Endothelial cell of umbilical vein (primary cell): ENCODE results near the gene IL13RA1. TPM values are rescaled to one million over a fixed set of nuclear protein-coding genes. Genes with fewer than 3 reads are reported as not detected.

Experiments
- BruUV-seq: library from RNA; stranded (reverse); fragments of 400-500 nt; replicated peaks from 2 replicates; lab custom pipeline; 2021; lab: Mats Ljungman, UMichigan
- CTCF ChIA-PET: fragments of 300-600, 350-600 bp; sonication (Branson Sonifier 250); formaldehyde crosslinking; loops from one replicate; lab custom pipeline; 2021; ENCODE audit warnings: antibody characterized with exemption, inconsistent platforms; lab: Charles Lee
- POLR2A ChIA-PET: fragments of 300-600, 350-600 bp; sonication (Branson Sonifier 250); formaldehyde crosslinking; loops from one replicate; lab custom pipeline; 2021; ENCODE audit warnings: antibody characterized with exemption, inconsistent platforms; lab: Charles Lee
- DNase-seq: peaks from one replicate; pipeline ENCODE4 v3.0.0-alpha.2; 2011; ENCODE audit warnings: low read depth, low spot score
- FAIRE-seq: peaks from 2 replicates; lab custom pipeline; 2011; peaks lifted over from hg19 to GRCh38; lab: Jason Lieb, UNC
- H2AFZ ChIP-seq: 2 replicates; pipeline ENCODE4 v1.6.0; 2012; ENCODE audit warnings: low read depth, low read length, control low read depth, inconsistent platforms
- H3K27ac ChIP-seq: 2 replicates; pipeline ENCODE4 v1.5.1; 2011; ENCODE audit warnings: low read depth, mild to moderate bottlenecking, control low read depth, low read length, moderate library complexity; ENCODE audit not compliant: insufficient read depth
- H3K27me3 ChIP-seq, 2 experiments: 2 replicates each; pipeline versions ENCODE4 v1.6.0 to v1.6.1; 2011; ENCODE audit warnings: low read length in 2 of 2, mixed read lengths in 1 of 2; ENCODE audit not compliant: control insufficient read depth in 2 of 2, insufficient read depth in 2 of 2
- H3K36me3 ChIP-seq, 2 experiments: 2 replicates in 1 of 2; 3 replicates in 1 of 2; pipeline ENCODE4 v1.5.1; 2011; ENCODE audit warnings: low read length in 2 of 2, mild to moderate bottlenecking in 1 of 2, moderate library complexity in 1 of 2; ENCODE audit not compliant: control insufficient read depth in 2 of 2, insufficient read depth in 2 of 2; ENCODE audit errors: extremely low read depth in 1 of 2
- H3K4me1 ChIP-seq: 3 replicates; pipeline ENCODE4 v1.5.1; 2011; ENCODE audit warnings: mild to moderate bottlenecking, low read length; ENCODE audit not compliant: control insufficient read depth, insufficient read depth; ENCODE audit errors: extremely low read depth
- H3K4me2 ChIP-seq: 2 replicates; pipeline ENCODE4 v1.6.1; 2011; ENCODE audit warnings: low read length, control low read depth, mixed read lengths; ENCODE audit not compliant: insufficient read depth
- H3K4me3 ChIP-seq, 3 experiments: fragments of 200-600 bp in 1 of 3; sonication (generic), shearing (Covaris generic) in 1 of 3; replicated peaks in 1 of 3; 2 replicates each; pipeline ENCODE4 v1.5.1; 2011 to 2016; ENCODE audit warnings: control low read depth in 3 of 3, low read length in 3 of 3, mild to moderate bottlenecking in 2 of 3, inconsistent platforms in 1 of 3, low read depth in 1 of 3, moderate library complexity in 1 of 3; ENCODE audit not compliant: insufficient read depth in 1 of 3
- H3K79me2 ChIP-seq: 2 replicates; pipeline ENCODE4 v1.6.0; 2012; ENCODE audit warnings: low read length, inconsistent platforms; ENCODE audit not compliant: control insufficient read depth, insufficient read depth
- H3K9ac ChIP-seq: replicated peaks from 2 replicates; pipeline ENCODE3; 2011; ENCODE audit warnings: low read length, control low read depth; ENCODE audit not compliant: insufficient read depth; ENCODE audit errors: extremely low read depth
- H3K9me1 ChIP-seq: replicated peaks from 3 replicates; pipeline ENCODE4 v1.6.0; 2011; ENCODE audit warnings: mild to moderate bottlenecking, low read length; ENCODE audit not compliant: control insufficient read depth, insufficient read depth; ENCODE audit errors: extremely low read depth
- H3K9me3 ChIP-seq: replicated peaks from 2 replicates; pipeline ENCODE4 v1.5.1; 2012; ENCODE audit warnings: low read length, inconsistent platforms; ENCODE audit not compliant: control insufficient read depth, insufficient read depth
- H4K20me1 ChIP-seq: replicated peaks from 2 replicates; pipeline ENCODE3; 2011; ENCODE audit warnings: mild to moderate bottlenecking, low read length; ENCODE audit not compliant: control insufficient read depth, insufficient read depth; ENCODE audit errors: extremely low read depth
- CTCF ChIP-seq, 2 donors: IDR thresholded peaks; 1 replicate in 1 of 2; 2 replicates in 1 of 2; pipeline ENCODE4 v1.5.1; 2011; ENCODE audit warnings: low read length in 2 of 2, mild to moderate bottlenecking in 2 of 2, moderate library complexity in 2 of 2, control low read depth in 1 of 2, inconsistent platforms in 1 of 2, low read depth in 1 of 2; ENCODE audit not compliant: insufficient read depth in 1 of 2; ENCODE audit errors: extremely low read depth in 1 of 2
- EZH2 ChIP-seq: IDR thresholded peaks from 2 replicates; pipeline ENCODE4 v1.6.1; 2012; ENCODE audit warnings: borderline replicate concordance, low read depth, mild to moderate bottlenecking, moderate library complexity, low read length, inconsistent platforms; ENCODE audit not compliant: severe bottlenecking
- FOS ChIP-seq: IDR thresholded peaks from 2 replicates; pipeline ENCODE4 v1.6.1; 2011; ENCODE audit warnings: mild to moderate bottlenecking, low read length, moderate library complexity, borderline replicate concordance; ENCODE audit not compliant: insufficient read depth
- GATA2 ChIP-seq: IDR thresholded peaks from 2 replicates; pipeline ENCODE4 v1.7.0; 2011; ENCODE audit warnings: low read depth, mild to moderate bottlenecking, moderate library complexity, mixed read lengths, low read length; ENCODE audit not compliant: insufficient read length, insufficient read depth
- JUN ChIP-seq: IDR thresholded peaks from 2 replicates; pipeline ENCODE4 v1.6.1; 2011; ENCODE audit warnings: borderline replicate concordance, low read depth; ENCODE audit not compliant: insufficient read length, insufficient read depth
- MAX ChIP-seq: IDR thresholded peaks from 2 replicates; pipeline ENCODE4 v1.6.1; 2011; ENCODE audit not compliant: insufficient read depth, insufficient read length
- MYC ChIP-seq: IDR thresholded peaks from one replicate; pipeline ENCODE4 v1.6.1; 2011; ENCODE audit warnings: mild to moderate bottlenecking, low read depth, low read length
- POLR2A ChIP-seq: IDR thresholded peaks from 2 replicates; pipeline ENCODE4 v1.6.1; 2012; ENCODE audit warnings: low read depth, mild to moderate bottlenecking, control low read depth, low read length
- POLR2AphosphoS5 ChIP-seq: IDR thresholded peaks from 2 replicates; pipeline ENCODE4 v1.6.1; 2012; ENCODE audit warnings: low read depth, mild to moderate bottlenecking, control low read depth, low read length, moderate library complexity; ENCODE audit not compliant: insufficient read depth
- dilution Hi-C: fragments of 300-500 bp; cut with MboI; formaldehyde crosslinking; loops from one replicate; pipeline ENCODE4 v1.15.0; 2019; ENCODE audit warnings: low sequenced_read_pairs; ENCODE audit not compliant: extremely low pct_ligation_motif_present
- intact Hi-C: fragments of 100-400 bp; cut with micrococcal nuclease; formaldehyde crosslinking; loops from one replicate; pipeline ENCODE4 v1.10.0; 2022
- polyA plus RNA-seq, 4 experiments: library from polyadenylated mRNA; depleted of rRNA in 3 of 4; stranded (reverse) in 3 of 4; unstranded in 1 of 4; fragments of >200 nt; gene quantifications; 2 replicates each; pipeline versions ENCODE4 v1.2.1 to v1.2.3, GENCODE V29; 2011 to 2012; ENCODE audit warnings: missing spikeins in 1 of 4
- total RNA-seq: library from RNA; stranded (reverse); gene quantifications from 2 replicates; pipeline ENCODE4 v1.2.3, GENCODE V29; 2021

The IL13RA1 gene
- total and polyA plus RNA-seq, 2 donors (not counting 3 experiments of a cell fraction or from before 2014, with no cell fraction given) = 40.7 to 61.9 TPM

- DNase-seq (no peak), FAIRE-seq (no peak)
- ChIA-PET CTCF (no interaction called here), POLR2A (no interaction called here)
- peaks cover 10% of the 10 kb centered on the region for H3K4me1 ChIP-seq
- H3K4me3 ChIP-seq = no peak overlapping the region
- dilution Hi-C loops (no loop called here), intact Hi-C loops (no loop called here)
- H3K9me1 ChIP-seq = no peaks in the 10 kb centered on the region
- BruUV-seq = no TSS peak
- H3K27me3 ChIP-seq = no peaks in the 10 kb centered on the region
- H2AFZ ChIP-seq = no peak overlapping the region
- H3K36me3 ChIP-seq = no peaks in the 10 kb centered on the region
- no peak overlapping the region for H3K9ac ChIP-seq
- H4K20me1 ChIP-seq = no peaks in the 10 kb centered on the region
- H3K79me2 ChIP-seq = no peaks in the 10 kb centered on the region
- no peaks in the 10 kb centered on the region for H3K9me3 ChIP-seq
- H3K4me2 ChIP-seq = no peak overlapping the region
- no peak for TF ChIP-seq MAX
- no peak for TF ChIP-seq FOS
- TF ChIP-seq CTCF (IDR thresholded peaks at IDR 0.05; ENCODE audit: extremely low read depth in 1 of 2, insufficient read depth in 1 of 2, low read depth in 1 of 2, low read length in 2 of 2) = no peak
- H3K27ac ChIP-seq = no peak overlapping the region
These were observed 53.5 kb downstream of the IL13RA1 start for GRCh38 chrX:118780911-118781310.

GRCh38 chrX:118795528-118796280, 68.3 kb downstream of the IL13RA1 start:
- Histone ChIP-seq H3K27ac (peak overlapping the region; percentile 23), H2AFZ (no peak overlapping the region), H3K4me2 (no peak overlapping the region), H3K4me3 (no peak overlapping the region), H3K9ac (no peak overlapping the region), H3K9me3 (no peaks in the 10 kb centered on the region), H3K79me2 (no peaks in the 10 kb centered on the region), H3K9me1 (no peaks in the 10 kb centered on the region), H4K20me1 (no peaks in the 10 kb centered on the region), H3K36me3 (no peaks in the 10 kb centered on the region), H3K27me3 (no peaks in the 10 kb centered on the region), H3K4me1 (peaks cover 8% of the 10 kb centered on the region)
- peak; percentile 68 for FAIRE-seq
- no peak for TF ChIP-seq EZH2
- TF ChIP-seq FOS = no peak
- no peak for TF ChIP-seq POLR2A
- no peak for TF ChIP-seq GATA2
- no peak for TF ChIP-seq CTCF (IDR thresholded peaks at IDR 0.05; ENCODE audit: extremely low read depth in 1 of 2, insufficient read depth in 1 of 2, low read depth in 1 of 2, low read length in 2 of 2)
- no peak for TF ChIP-seq MAX
- no peak for TF ChIP-seq MYC
- TF ChIP-seq JUN = no peak
- TF ChIP-seq POLR2AphosphoS5 = no peak
- ChIA-PET POLR2A (interaction anchor here (0.7 kb wide), 1 partner anchor 56 kb away, joined by 3 read pairs; no protein-coding TSS in a partner anchor), CTCF (interaction anchor here (1.0 to 1.7 kb wide), 3 partner anchors 111 to 194 kb away, joined by 3 to 9 read pairs (median 4); no protein-coding TSS in a partner anchor)
- no TSS peak for BruUV-seq
- dilution Hi-C loops (no loop called here), intact Hi-C loops (no loop called here)
- peak; percentile 53 for DNase-seq
